ENCODE data around the gene RAE1.

- TF ChIP-seq CTCF (IDR thresholded peaks at IDR 0.05) (no peak), POLR2A (IDR thresholded peaks at IDR 0.05) (no peak)
These were observed 40.6 kb downstream of the RAE1 start for GRCh38 chr20:57391439-57392301.
